ENCODE results near the gene CR2.
"Not testable (repeated sequence)": the region's sequence is repeated elsewhere in the genome, so short reads cannot be mapped to it uniquely, and the experiment has no call there.

CR2 gene

DNA sequence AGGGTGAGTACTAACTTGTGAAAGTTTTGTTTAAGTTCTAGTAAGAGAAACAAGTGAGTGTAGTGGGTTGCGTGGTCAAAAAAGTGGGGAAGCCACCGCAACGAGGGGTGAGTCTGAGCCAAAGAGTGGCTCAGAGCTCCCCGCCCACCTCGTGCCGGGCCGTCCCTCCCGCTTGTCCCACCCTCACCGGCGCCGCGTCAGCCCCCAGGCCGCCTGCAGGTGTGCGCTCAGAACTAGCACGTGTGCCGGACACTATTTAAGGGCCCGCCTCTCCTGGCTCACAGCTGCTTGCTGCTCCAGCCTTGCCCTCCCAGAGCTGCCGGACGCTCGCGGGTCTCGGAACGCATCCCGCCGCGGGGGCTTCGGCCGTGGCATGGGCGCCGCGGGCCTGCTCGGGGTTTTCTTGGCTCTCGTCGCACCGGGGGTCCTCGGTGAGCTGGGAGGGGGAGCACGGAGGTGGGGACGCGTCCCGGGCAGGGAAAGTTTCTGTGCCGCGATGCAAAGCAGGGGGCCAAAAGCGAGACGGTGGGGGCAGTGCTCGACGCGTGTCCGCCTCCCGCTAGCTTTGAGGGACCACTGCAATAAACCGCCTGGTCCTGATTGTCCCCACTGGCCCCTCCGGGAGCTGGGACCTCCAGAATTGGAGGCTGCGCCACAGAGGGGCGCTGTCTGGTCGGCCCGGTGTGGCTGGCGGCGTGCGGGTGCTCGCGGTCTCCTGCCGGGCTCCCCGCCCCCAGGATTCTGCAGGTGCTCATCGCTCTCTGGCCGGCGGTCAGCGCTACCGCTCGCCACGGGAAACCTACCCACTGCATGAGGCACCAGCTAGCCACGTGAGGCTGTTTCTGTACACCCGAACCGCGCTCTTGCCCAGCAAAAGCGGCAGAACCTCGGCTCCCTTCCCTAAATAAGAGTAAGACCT is at the start of gene CR2:
TSS of gene CR2 (plus strand) at position 283 of the 919 bp plus-strand sequence. CDS start at position 374, 91 bp downstream.
- DNase-seq (ENCODE audit: low read depth in 2 of 2) = peak; percentile 18 to 29

- DNase-seq (ENCODE audit: low read depth in 2 of 2) = no peak
Measured at GRCh38 chr1:207404849-207405525, 49.1 kb upstream of the CR2 start.

DNA sequence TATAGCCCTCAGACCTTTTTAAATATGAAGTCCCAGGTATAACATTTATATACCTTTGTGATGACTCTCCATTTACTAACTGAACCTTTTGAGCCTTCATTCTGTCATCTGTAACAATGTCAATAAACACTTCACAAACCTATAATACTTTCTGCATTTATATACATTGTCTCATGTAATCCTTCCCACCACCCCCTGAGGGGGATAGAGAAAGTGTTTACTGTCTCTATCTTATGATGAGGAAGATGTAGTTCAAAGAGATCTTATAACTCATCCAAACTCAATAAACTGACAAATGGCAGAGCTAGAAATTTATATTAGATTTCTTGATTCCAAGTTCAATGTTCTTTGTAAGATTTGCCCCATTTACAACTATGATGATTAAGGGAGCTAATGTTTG is 48.3 kb upstream of the CR2 start:
- DNase-seq (ENCODE audit: low read depth in 2 of 2) = no peak

- no peak for DNase-seq (ENCODE audit: low read depth in 2 of 2)
Measured at GRCh38 chr1:207407655-207408260, 46.4 kb upstream of the CR2 start.

GRCh38 chr1:207412845-207413244 is 41.3 kb upstream of the CR2 start:
- no peak for DNase-seq (ENCODE audit: low read depth in 2 of 2)

DNA sequence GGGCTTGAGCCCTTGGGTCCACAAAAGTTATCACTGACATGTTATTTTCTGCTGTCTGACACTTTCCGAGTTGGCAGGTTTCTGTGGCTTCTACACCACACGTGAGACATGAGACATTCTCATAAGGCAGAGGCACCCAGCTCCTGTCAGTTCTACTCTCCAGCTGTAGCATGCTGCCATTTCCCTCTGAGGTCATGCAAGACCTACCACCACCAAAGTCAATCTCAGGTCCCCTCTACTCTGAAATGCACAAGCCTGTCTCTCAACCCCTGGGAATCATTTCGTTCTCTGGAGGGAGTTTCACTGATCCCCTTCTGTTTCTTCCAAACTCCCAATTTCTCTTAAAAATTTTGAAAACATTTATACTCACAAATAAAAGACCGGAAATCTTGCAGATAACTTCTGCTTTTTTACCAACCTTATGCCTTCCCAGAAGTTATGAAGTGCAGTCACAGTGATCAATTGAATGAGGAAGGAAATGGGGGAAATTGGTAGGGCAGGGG is 39.5 kb upstream of the CR2 start:
- DNase-seq (ENCODE audit: low read depth in 2 of 2) = no peak

DNA sequence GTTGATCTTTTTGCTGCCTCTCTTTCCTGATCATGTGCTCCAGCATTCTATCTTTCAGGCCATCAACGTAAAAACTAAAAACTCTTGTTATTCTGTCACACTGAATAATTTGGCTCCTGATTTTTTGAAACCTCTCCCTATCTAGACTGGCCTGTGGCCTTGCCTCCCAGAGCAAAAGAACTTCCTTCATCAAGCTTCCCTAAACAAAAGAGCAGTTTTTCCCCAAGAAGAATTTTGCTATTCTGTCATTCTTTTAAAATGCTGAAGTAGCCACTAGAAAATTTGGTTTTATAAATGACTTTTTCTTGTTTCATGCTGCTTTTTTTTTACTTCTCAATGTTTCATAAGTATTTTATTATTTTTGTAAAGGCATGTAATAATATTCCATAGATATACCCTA is 37.1 kb upstream of the CR2 start:
- no peak for DNase-seq (ENCODE audit: low read depth in 2 of 2)

GRCh38 chr1:207418351-207418750 is 35.8 kb upstream of the CR2 start:
- DNase-seq (ENCODE audit: low read depth in 2 of 2) = no peak

DNA sequence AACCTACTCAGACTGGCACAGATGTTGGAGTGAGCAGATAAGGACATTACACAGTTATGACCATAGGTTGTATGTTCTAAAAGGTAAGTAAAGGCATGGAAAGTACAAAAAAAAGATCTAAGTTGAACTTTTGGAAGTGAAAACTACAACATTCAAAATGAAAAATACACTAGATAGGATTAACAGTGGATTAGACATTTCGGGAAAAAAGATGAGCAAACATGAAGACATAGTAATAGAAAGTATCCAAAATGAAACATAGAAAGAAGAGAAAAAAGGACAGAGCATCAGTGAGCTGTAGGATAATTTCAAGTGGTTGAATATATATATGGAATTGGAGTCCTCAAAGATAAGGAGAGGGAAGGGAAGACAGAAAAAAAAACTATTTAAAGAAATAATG is 34.0 kb upstream of the CR2 start:
- no peak for DNase-seq (ENCODE audit: low read depth in 2 of 2)

DNA sequence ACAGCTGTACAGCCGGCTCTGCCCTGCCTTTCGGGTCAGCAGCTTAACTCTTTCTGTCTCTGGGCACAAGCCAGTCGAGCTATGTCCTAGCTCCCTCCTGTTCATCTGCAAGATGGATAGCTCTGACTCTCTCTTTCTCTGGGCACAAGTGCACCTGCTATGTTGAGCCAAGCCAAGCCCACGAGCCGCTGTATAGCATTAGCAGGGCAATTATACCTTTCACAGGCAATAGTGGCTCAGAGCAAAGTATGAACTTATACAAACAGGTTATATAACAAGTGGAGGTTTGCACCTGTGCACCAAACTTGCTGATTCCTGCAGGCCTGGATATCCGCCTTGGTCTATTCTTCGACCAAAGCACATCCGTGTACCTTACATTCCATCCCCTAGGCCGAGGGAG is 33.0 kb upstream of the CR2 start:
- no peak for DNase-seq (ENCODE audit: low read depth in 2 of 2)

DNA sequence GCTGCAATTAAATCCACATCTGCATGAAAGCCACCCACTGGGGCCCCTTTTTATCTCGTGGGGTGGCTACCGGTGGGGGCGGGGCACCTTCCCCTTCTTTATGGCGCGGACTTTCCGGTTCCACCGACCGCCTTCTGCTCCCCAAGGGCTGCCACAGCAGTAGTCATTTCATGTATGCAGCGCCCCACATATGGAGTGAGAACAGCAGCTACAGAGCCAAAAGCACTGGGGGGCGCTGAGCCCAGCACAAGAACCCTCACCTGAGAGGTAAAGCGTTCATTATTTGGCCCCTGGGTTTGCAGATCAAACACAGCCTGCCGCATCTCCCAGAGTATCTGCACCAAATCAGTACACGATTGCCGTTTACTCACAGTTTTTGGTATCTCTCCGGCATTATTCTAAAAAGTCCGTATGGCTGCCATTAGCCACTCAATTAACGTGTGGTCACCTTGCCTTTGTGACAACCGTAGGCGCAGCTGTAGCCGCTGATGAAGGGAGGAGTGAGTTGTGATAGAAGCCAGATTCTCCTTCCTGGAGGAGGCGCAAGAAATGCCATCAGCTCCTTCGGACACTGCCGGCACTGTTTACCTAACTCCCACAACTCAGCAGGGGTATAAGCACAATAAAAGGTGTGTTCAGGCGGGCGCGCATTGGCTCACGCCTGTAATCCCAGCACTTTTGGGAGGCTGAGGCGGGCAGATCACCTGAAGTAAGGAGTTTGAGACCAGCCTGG is 30.4 kb upstream of the CR2 start:
- DNase-seq (ENCODE audit: low read depth in 2 of 2) = no peak

- DNase-seq (ENCODE audit: low read depth in 2 of 2) = no peak
Measured at GRCh38 chr1:207424570-207425131, 29.5 kb upstream of the CR2 start.

- no peak for DNase-seq (ENCODE audit: low read depth in 2 of 2)
Measured at GRCh38 chr1:207427832-207428585, 26.1 kb upstream of the CR2 start.

GRCh38 chr1:207428783-207429182 is 25.3 kb upstream of the CR2 start:
- DNase-seq (ENCODE audit: low read depth in 2 of 2) = no peak

DNA sequence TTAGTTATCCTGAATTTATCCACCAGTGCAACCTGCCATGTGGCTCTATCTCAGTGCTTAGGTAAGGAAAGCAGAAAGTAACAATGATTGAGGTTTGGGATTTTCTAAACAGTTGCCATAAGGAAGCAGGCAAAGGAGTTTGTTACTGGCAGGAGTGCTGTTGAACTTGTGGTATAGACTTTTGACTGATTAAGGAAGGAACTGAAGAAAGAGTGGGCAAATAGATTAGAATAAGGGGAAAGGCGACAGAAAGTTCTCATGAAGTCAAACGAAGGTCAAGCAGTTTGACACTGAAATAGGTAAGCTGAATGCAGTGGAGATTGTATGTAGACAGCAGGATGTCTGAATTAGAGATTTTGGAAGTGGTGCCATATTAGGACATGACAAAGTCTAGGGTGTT is 24.2 kb upstream of the CR2 start:
- DNase-seq (ENCODE audit: low read depth in 2 of 2) = no peak

DNA sequence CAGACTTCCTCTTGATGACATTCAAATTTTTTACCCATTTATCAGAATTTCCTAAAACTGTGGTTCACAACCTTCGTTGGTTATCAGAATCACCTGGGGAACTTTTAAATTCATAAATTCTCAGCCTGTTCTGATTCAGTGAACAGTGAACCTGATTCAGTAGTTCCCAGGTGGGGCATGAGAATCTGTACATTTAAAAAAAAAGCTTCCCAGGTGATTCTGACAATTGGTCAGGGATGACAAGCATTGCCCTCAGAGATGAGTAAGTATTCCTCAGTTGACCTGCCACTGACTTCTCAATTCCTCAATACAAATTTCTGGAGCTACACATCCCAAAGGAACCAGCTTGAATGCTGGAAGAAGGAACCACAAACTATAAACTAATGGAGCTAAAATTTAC is 23.5 kb upstream of the CR2 start:
- no peak for DNase-seq (ENCODE audit: low read depth in 2 of 2)

- no peak for DNase-seq (ENCODE audit: low read depth in 2 of 2)
Measured at GRCh38 chr1:207431508-207431907, 22.6 kb upstream of the CR2 start.

DNA sequence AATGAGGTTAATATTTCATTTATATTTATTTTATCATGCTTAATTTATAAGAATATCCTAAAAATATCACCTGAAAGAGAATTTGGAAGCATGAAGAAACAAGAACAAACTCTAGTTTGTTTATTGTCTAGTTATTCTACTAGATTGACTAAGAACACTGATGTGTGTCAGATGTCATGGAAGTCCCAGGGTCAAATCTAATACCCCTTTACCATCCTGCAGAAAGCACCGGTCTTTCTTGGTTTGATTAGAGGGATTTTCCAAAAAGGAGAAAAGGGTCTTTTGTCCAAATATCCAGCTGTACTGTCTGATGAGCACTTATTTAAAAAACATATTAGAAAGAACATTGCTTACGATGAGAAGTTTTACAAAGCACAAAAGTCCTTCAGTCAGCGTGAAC is 20.7 kb upstream of the CR2 start:
- DNase-seq (ENCODE audit: low read depth in 2 of 2) = no peak

DNA sequence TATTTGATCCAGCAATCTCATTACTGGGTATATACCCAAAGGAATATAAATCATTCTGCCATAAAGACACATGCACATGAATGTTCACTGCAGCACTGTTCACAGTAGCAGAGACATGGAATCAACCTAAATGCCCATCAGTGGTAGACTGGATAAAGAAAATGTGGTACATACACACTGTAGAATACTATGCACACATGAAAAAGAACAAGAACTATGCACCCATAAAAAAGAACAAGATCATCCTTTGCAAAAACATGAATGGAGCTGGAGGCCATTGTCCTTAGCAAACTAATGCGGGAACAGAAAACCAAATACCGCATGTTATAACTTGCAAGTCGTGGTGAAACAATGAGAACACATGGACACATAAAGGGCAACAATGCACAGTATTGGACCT is 17.4 kb upstream of the CR2 start:
- DNase-seq (ENCODE audit: low read depth in 2 of 2) = not testable (repeated sequence)

DNA sequence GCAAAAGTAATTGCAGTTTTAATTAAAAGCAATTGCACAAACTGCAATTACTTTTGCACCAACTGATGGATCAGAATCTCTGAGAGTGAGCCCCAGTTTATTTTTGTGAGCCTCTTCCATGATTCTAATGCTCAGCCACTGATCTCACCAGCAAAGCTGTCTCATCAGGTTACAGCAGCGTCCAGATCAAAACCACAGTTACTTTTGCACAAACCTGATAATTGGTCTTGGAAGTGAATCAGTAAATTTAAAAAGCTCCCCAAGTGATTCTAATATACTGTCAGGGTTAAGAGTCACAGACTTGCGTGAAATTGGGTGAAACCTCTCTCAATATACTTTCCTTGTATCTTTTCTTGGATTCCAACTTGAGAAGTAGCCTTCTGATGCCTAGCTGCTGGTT is 13.5 kb upstream of the CR2 start:
- DNase-seq (ENCODE audit: low read depth in 2 of 2) = no peak
